Measurements from ENCODE around the gene C10orf120. TPM values are rescaled to one million over a fixed set of nuclear protein-coding genes. Genes with fewer than 3 reads are reported as not detected.
A peak's percentile ranks its signal among the peaks of the same experiment; 100 is the strongest.

Gene C10orf120
- polyA plus RNA-seq, 2 of the 4 experiments (the other 2 are of a cell fraction), result not detected

DNA sequence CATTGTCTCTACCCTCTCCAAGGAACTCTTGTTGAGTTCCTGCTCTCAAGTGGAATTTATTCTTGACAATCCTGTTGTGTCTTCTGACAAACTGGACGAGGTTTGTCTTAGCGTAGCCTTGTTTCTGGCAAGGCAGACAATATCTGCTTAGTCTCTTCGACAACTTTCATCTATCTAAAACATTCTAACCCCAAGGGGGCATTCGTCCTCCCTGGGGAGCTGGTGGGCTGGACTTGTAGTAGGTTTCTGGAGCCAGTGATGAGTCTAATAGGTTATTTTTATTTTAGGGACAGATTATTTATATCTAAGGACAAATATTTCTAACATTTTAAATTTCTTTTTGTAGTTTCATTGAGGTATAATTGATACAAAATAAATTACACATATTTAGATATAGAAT is 7.3 kb upstream of the C10orf120 start:
- H3K9me3 ChIP-seq, result no peaks in the 10 kb centered on the region
- no peak overlapping the region for H3K4me3 ChIP-seq

DNA sequence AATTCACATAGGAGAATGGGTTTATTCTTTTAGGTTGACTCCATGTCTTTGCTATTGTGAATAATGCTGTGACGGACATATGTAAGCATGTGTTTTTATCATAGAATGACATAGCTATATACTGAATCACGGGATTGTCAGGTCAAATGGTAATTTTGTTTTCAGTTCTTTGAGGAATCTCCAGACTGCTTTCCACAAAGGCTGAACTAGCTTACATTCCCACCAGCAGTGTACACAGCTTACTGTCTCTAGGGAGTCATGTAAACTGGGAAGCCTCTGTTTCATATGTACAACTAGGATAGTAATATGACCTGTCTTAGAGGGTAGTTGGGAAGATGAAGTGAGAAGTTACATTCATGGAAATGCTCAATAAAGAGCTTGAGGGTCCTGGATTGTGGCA is 6.8 kb upstream of the C10orf120 start:
- DNase-seq (ENCODE audit: low read depth in 1 of 2, low spot score in 1 of 2) (no peak), FAIRE-seq (no peak), ATAC-seq (no peak)
- Histone ChIP-seq H3K9me3 (no peaks in the 10 kb centered on the region), H3K4me3 (no peak overlapping the region), H3K4me2 (no peak overlapping the region), H3K4me1 (no peaks in the 10 kb centered on the region), H3K27ac (no peak overlapping the region)
- ChIA-PET CTCF (interaction anchor here (0.6 to 3.8 kb wide), 5 partner anchors 14 to 408 kb away, joined by 3 to 16 read pairs (median 3); no protein-coding TSS in a partner anchor), POLR2A (no interaction called here)
- TF ChIP-seq TP53 (CRISPR knock-in tag; IDR thresholded peaks at IDR 0.05) (no peak), HDAC2 (IDR thresholded peaks at IDR 0.05) (no peak), NFE2L2 (conservative IDR thresholded peaks at IDR 0.05; ENCODE audit: low read length) (no peak), POLR2AphosphoS2 (conservative IDR thresholded peaks at IDR 0.05; ENCODE audit: low read length) (no peak), KDM1A (IDR thresholded peaks at IDR 0.05; ENCODE audit: low read depth) (no peak)
- TF ChIP-seq, protein P1, sequence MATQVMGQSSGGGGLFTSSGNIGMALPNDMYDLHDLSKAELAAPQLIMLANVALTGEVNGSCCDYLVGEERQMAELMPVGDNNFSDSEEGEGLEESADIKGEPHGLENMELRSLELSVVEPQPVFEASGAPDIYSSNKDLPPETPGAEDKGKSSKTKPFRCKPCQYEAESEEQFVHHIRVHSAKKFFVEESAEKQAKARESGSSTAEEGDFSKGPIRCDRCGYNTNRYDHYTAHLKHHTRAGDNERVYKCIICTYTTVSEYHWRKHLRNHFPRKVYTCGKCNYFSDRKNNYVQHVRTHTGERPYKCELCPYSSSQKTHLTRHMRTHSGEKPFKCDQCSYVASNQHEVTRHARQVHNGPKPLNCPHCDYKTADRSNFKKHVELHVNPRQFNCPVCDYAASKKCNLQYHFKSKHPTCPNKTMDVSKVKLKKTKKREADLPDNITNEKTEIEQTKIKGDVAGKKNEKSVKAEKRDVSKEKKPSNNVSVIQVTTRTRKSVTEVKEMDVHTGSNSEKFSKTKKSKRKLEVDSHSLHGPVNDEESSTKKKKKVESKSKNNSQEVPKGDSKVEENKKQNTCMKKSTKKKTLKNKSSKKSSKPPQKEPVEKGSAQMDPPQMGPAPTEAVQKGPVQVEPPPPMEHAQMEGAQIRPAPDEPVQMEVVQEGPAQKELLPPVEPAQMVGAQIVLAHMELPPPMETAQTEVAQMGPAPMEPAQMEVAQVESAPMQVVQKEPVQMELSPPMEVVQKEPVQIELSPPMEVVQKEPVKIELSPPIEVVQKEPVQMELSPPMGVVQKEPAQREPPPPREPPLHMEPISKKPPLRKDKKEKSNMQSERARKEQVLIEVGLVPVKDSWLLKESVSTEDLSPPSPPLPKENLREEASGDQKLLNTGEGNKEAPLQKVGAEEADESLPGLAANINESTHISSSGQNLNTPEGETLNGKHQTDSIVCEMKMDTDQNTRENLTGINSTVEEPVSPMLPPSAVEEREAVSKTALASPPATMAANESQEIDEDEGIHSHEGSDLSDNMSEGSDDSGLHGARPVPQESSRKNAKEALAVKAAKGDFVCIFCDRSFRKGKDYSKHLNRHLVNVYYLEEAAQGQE (IDR thresholded peaks at IDR 0.05), result no peak
- WGBS (ENCODE audit: missing lambda C conversion rate), result 57% methylated on average over 2 of the region's 2 CpGs

More for the DNA sequence above, 7.3 kb upstream of the C10orf120 start:
- ATAC-seq, result no peak
- H3K27ac ChIP-seq, result no peak overlapping the region
- DNase-seq (ENCODE audit: low read depth in 1 of 2, low spot score in 1 of 2), result no peak
- H3K4me2 ChIP-seq, result no peak overlapping the region
- no peaks in the 10 kb centered on the region for H3K4me1 ChIP-seq
- 21% methylated on average over 4 of the region's 4 CpGs for WGBS (ENCODE audit: missing lambda C conversion rate)
- ChIA-PET CTCF (interaction anchor here (2.3 kb wide), 1 partner anchor 141 kb away, joined by 7 read pairs; no protein-coding TSS in a partner anchor), POLR2A (no interaction called here)
- TF ChIP-seq HOXB5 (CRISPR knock-in tag; IDR thresholded peaks at IDR 0.05), result no peak
- no peak for TF ChIP-seq RARB (CRISPR knock-in tag; IDR thresholded peaks at IDR 0.05)
- no peak for TF ChIP-seq ZFP36 (IDR thresholded peaks at IDR 0.05; ENCODE audit: borderline replicate concordance, partially characterized antibody)
- no peak for FAIRE-seq

DNA sequence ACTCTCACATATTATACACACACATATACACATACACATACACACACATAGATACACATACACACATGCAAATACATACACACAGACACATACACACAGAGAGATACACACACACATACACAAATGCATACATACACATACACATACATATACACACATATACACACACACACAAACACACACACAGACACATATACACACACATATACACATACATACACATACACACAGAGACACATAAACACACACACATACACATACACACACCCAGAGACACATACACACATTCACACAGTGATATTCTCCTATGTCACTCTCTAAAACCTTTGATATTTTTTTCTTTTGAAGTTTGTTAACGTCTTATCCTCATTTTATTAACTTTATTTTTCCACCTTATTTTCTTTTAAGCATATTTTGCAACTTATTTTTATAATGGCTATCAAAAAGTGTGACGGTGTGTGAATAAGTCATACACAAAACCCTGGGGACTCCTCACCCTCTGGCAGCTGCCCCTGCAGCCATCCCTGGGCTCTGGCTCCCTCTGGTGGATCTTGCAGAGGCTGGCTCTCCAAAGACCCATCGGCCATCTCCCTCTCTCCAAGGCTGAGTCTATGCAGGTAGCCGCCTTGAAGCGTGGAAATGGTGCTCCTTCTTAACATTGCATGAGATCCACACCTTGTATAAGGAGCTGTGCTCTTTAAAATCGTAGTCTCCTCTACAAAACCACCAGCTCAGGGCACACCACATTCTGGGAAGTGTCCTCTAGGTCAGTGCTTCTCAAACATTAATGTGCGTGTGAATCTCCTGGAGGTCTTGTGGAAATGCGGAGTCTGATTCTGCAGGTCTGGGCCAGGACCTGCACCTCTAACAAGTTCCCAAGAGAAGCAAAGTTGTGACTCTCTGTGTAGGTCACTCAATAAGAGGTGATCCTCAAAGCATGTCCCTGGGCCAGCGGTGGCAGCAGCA is 4.1 kb upstream of the C10orf120 start:
- FAIRE-seq (no peak), DNase-seq (ENCODE audit: low read depth in 1 of 2, low spot score in 1 of 2) (peak; percentile 62 to 84), ATAC-seq (peak; percentile 99 to 100)
- H3K4me1 ChIP-seq, result no peaks in the 10 kb centered on the region
- 37% methylated on average over 9 of the region's 9 CpGs for WGBS (ENCODE audit: missing lambda C conversion rate)
- POLR2A ChIA-PET, result no interaction called here
- H3K9me3 ChIP-seq, result no peaks in the 10 kb centered on the region
- CTCF ChIA-PET, result interaction anchor here (0.6 to 3.8 kb wide), 27 partner anchors 8 to 436 kb away, joined by 3 to 32 read pairs (median 4); no protein-coding TSS in a partner anchor
- H3K4me2 ChIP-seq, result no peak overlapping the region
- no peak overlapping the region for H3K4me3 ChIP-seq
- TF ChIP-seq, protein P2, sequence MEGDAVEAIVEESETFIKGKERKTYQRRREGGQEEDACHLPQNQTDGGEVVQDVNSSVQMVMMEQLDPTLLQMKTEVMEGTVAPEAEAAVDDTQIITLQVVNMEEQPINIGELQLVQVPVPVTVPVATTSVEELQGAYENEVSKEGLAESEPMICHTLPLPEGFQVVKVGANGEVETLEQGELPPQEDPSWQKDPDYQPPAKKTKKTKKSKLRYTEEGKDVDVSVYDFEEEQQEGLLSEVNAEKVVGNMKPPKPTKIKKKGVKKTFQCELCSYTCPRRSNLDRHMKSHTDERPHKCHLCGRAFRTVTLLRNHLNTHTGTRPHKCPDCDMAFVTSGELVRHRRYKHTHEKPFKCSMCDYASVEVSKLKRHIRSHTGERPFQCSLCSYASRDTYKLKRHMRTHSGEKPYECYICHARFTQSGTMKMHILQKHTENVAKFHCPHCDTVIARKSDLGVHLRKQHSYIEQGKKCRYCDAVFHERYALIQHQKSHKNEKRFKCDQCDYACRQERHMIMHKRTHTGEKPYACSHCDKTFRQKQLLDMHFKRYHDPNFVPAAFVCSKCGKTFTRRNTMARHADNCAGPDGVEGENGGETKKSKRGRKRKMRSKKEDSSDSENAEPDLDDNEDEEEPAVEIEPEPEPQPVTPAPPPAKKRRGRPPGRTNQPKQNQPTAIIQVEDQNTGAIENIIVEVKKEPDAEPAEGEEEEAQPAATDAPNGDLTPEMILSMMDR (IDR thresholded peaks at IDR 0.05), result peak; percentile 85
- TF ChIP-seq SMC3 (IDR thresholded peaks at IDR 0.05) (peak; percentile 84), CBX8 (IDR thresholded peaks at IDR 0.05) (no peak), RAD21 (conservative IDR thresholded peaks at IDR 0.05 in 1 of 2, IDR thresholded peaks at IDR 0.05 in 1 of 2) (peak; percentile 94 to 97), HDAC2 (IDR thresholded peaks at IDR 0.05) (no peak)
- H3K27ac ChIP-seq, result no peak overlapping the region

Data from A549 (cell line).